Coronary artery (tissue), 2 donors: ENCODE results near the gene PLXDC1.

Source experiments
- DNase-seq: peaks from one replicate; pipeline ENCODE4 v3.0.0-alpha.2; 2017; ENCODE audit warnings: low spot score
- H3K27ac ChIP-seq, 2 donors: fragments of 200-600 bp; sonication (generic); one replicate each; pipeline ENCODE4 v1.5.1; 2016 to 2019
- H3K4me3 ChIP-seq: fragments of 200-600 bp; sonication (generic); 2 replicates; pipeline ENCODE4 v1.5.1; 2016; ENCODE audit warnings: mild to moderate bottlenecking, moderate library complexity
- CTCF ChIP-seq: fragments of 200-600 bp; sonication (generic); IDR thresholded peaks from one replicate; pipeline ENCODE4 v1.5.1; 2019; ENCODE audit warnings: antibody characterized with exemption

The PLXDC1 gene

GRCh38 chr17:39145143-39145542, 6.3 kb downstream of the PLXDC1 start:
- Histone ChIP-seq H3K27ac (peak overlapping the region in 1 of 2 donors; percentile 78), H3K4me3 (no peak overlapping the region)
- no peak for TF ChIP-seq CTCF
- no peak for DNase-seq

- no peak for DNase-seq
- Histone ChIP-seq H3K4me3 (no peak overlapping the region), H3K27ac (peak overlapping the region; percentile 37 to 78)
- TF ChIP-seq CTCF: no peak
Measured at GRCh38 chr17:39144416-39144840, 7.0 kb downstream of the PLXDC1 start.

GRCh38 chr17:39143552-39144093, 7.8 kb downstream of the PLXDC1 start:
- no peak for DNase-seq
- Histone ChIP-seq H3K27ac (peak overlapping the region; percentile 37 to 78), H3K4me3 (no peak overlapping the region)
- no peak for TF ChIP-seq CTCF

GRCh38 chr17:39141915-39142664, 9.3 kb downstream of the PLXDC1 start:
- Histone ChIP-seq H3K27ac (no peak overlapping the region), H3K4me3 (no peak overlapping the region)
- TF ChIP-seq CTCF: no peak
- DNase-seq: no peak

GRCh38 chr17:39141294-39141693, 10.1 kb downstream of the PLXDC1 start:
- no peak for TF ChIP-seq CTCF
- Histone ChIP-seq H3K27ac (no peak overlapping the region), H3K4me3 (no peak overlapping the region)
- DNase-seq: no peak

GRCh38 chr17:39139561-39139960, 11.9 kb downstream of the PLXDC1 start:
- Histone ChIP-seq H3K27ac (no peak overlapping the region), H3K4me3 (no peak overlapping the region)
- no peak for TF ChIP-seq CTCF
- no peak for DNase-seq

GRCh38 chr17:39139161-39139511, 12.3 kb downstream of the PLXDC1 start:
- no peak for TF ChIP-seq CTCF
- DNase-seq: no peak
- Histone ChIP-seq H3K27ac (no peak overlapping the region), H3K4me3 (no peak overlapping the region)
